Heart left ventricle (tissue), 16 donors: ENCODE data around the gene ATM. TPM values are rescaled to one million over a fixed set of nuclear protein-coding genes. Genes with fewer than 3 reads are reported as not detected.

Experiments used
- ATAC-seq, 4 donors: fragments of 200-7000 bp; cut with Tn5 transposase; one replicate each; pipeline ENCODE4 v1.9.1; 2020 to 2022; ENCODE audit warnings: moderate library complexity in 4 of 4, mild to moderate bottlenecking in 3 of 4, moderate number of reproducible peaks in 1 of 4
- DNase-seq, 5 donors: peaks; one replicate each; pipeline ENCODE4 v3.0.0-alpha.2; 2020
- H3K27ac ChIP-seq, 12 donors: fragments of 200-600 bp; sonication (generic) in 4 of 12; one replicate each; pipeline versions ENCODE4 v1.5.0 to v1.8.0; 2016 to 2022; ENCODE audit warnings: mild to moderate bottlenecking in 2 of 12
- H3K27me3 ChIP-seq, 9 donors: fragments of 200-600 bp; sonication (generic) in 2 of 9; one replicate each; pipeline versions ENCODE4 v1.5.1 to v1.8.0; 2016 to 2022; ENCODE audit warnings: mild to moderate bottlenecking in 3 of 9
- H3K36me3 ChIP-seq, 9 donors: fragments of 200-600 bp; sonication (generic) in 2 of 9; one replicate each; pipeline versions ENCODE4 v1.5.0 to v1.8.0; 2018 to 2022; ENCODE audit warnings: mild to moderate bottlenecking in 2 of 9
- H3K4me1 ChIP-seq, 12 donors: fragments of 200-600 bp; sonication (generic) in 4 of 12; one replicate each; pipeline versions ENCODE4 v1.5.0 to v1.8.0; 2016 to 2022; ENCODE audit warnings: mild to moderate bottlenecking in 3 of 12
- H3K4me3 ChIP-seq, 12 donors: fragments of 200-600 bp; sonication (generic) in 4 of 12; one replicate each; pipeline versions ENCODE4 v1.5.0 to v1.8.0; 2017 to 2022; ENCODE audit warnings: mild to moderate bottlenecking in 9 of 12, moderate library complexity in 4 of 12
- H3K9me3 ChIP-seq, 12 donors: fragments of 200-600 bp; sonication (generic) in 4 of 12; one replicate each; pipeline versions ENCODE4 v1.5.0 to v1.8.0; 2016 to 2022; ENCODE audit warnings: mild to moderate bottlenecking in 1 of 12
- POLR2A ChIP-seq, 2 donors: fragments of 450-650 bp; IDR thresholded peaks; one replicate each; pipeline ENCODE4 v1.6.1; 2017; ENCODE audit warnings: antibody characterized with exemption in 2 of 2, mild to moderate bottlenecking in 2 of 2, moderate library complexity in 2 of 2
- WGBS, 4 donors: extraction: QIAGEN DNeasy Blood & Tissue Kit in 2 of 4; methylation state at CpG; one replicate each; pipeline versions ENCODE4 v1.1.5 to v1.1.7; 2013 to 2018; 5-methylcytosine and 5-hydroxymethylcytosine counted together
- intact Hi-C, 10 donors: fragments of 100-400 bp; cut with DNase I; formaldehyde crosslinking; loops; one replicate each; pipeline versions ENCODE4 v1.11.1 to v1.14.2; 2022
- polyA plus RNA-seq, 2 donors: library from polyadenylated mRNA; stranded (reverse); fragments of 200-250 nt; gene quantifications; one replicate each; pipeline ENCODE4 v1.2.3, GENCODE V29; 2013
- total RNA-seq, 9 donors: library from RNA; depleted of rRNA in 2 of 9; stranded (reverse); fragments of >200 nt in 2 of 9; fragmentation: NEBNext Ultra II Directional in 3 of 9; extraction: Animal tissue kit (Norgen Biotek cat#: 25700) in 3 of 9; gene quantifications; one replicate each; pipeline versions ENCODE4 v1.1.0 to v1.2.4, GENCODE V29; 2016 to 2023
- TF ChIP-seq, protein P1 (sequence below), 12 donors: fragments of 200-600 bp; sonication (generic) in 4 of 12; IDR thresholded peaks; one replicate each; pipeline versions ENCODE4 v1.5.0 to v1.8.0; 2018 to 2022; ENCODE audit warnings: antibody characterized with exemption in 12 of 12, mild to moderate bottlenecking in 5 of 12
- donor health status: ischemic (EF 13 %, LVEDD 7.1; RV severe dilation, severe dysfunction).
- donor health status: healthy with polysubstance abuse.
- donor health status: DM: no; HTN: yes; CAD: no.
- donor health status: DM: no; HTN: no; CAD: no.
- donor health status: ischemic (EF 25% LVEDD 6.9; RV normal size, moderate dysfunction).
- donor health status: ischemic (EF 25% LVEDD 5.7; RV mildly dilated, moderate dysfunction).
- donor health status: healthy.
- donor health status: DM: yes; HTN: yes; CAD: no.
- donor health status: ischemic (EF 35%, LVEDD 5.7; RV mildly dilated, moderate dysfunction).
- donor health status: nonischemic (EF 11% LVEDD 7.7; RV severe dilation, severe dysfunction).
- donor health status: DM: yes; HTN: yes; CAD: no.
- donor health status: PGD.
- donor health status: ischemic (EF 29% LVEDD 5.4; RV normal size, mild dysfunction).
- donor health status: nonischemic (EF 23%, LVEDD 6.1; RV moderate dilation, normal function).

ATM gene
- total and polyA plus RNA-seq, 11 donors, result 14.0 to 50.8 (median 31.2) TPM

DNA sequence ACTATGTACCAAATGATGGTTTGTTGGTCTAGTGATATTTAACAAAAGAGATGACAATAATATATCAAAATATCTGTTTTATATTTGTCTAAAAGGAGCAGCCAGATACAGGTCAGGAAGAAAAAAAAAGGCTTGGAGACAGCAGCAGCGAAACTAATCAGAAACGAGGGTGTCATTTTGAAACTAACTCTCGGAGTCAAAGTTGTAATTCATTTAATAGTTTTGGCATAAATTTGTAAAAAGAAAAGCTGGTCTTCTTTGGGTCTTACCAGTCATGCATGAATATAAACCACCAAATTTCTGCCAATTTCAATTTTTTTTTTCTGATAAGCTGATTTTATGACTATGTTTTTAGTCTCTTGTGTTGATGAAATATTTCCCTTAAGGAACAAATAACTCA lies 26.0 kb upstream of the ATM start:
- peaks cover 0 to 56% (median 51%) of the 10 kb centered on the region in 9 donors for H3K36me3 ChIP-seq
- ATAC-seq (no peak), DNase-seq (no peak)
- no peaks in the 10 kb centered on the region for H3K27me3 ChIP-seq
- H3K4me3 ChIP-seq, result no peak overlapping the region
- TF ChIP-seq, protein P1, sequence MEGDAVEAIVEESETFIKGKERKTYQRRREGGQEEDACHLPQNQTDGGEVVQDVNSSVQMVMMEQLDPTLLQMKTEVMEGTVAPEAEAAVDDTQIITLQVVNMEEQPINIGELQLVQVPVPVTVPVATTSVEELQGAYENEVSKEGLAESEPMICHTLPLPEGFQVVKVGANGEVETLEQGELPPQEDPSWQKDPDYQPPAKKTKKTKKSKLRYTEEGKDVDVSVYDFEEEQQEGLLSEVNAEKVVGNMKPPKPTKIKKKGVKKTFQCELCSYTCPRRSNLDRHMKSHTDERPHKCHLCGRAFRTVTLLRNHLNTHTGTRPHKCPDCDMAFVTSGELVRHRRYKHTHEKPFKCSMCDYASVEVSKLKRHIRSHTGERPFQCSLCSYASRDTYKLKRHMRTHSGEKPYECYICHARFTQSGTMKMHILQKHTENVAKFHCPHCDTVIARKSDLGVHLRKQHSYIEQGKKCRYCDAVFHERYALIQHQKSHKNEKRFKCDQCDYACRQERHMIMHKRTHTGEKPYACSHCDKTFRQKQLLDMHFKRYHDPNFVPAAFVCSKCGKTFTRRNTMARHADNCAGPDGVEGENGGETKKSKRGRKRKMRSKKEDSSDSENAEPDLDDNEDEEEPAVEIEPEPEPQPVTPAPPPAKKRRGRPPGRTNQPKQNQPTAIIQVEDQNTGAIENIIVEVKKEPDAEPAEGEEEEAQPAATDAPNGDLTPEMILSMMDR (IDR thresholded peaks at IDR 0.05), result no peak
- no peak for TF ChIP-seq POLR2A (IDR thresholded peaks at IDR 0.05)
- 90 to 96% (median 95%) methylated on average over 3 of the region's 3 CpGs for WGBS, 4 donors
- intact Hi-C loops, result no loop called here
- H3K4me1 ChIP-seq, result peaks cover 0 to 23% (median 0%) of the 10 kb centered on the region in 12 donors
- H3K27ac ChIP-seq, result no peak overlapping the region
- no peaks in the 10 kb centered on the region for H3K9me3 ChIP-seq

DNA sequence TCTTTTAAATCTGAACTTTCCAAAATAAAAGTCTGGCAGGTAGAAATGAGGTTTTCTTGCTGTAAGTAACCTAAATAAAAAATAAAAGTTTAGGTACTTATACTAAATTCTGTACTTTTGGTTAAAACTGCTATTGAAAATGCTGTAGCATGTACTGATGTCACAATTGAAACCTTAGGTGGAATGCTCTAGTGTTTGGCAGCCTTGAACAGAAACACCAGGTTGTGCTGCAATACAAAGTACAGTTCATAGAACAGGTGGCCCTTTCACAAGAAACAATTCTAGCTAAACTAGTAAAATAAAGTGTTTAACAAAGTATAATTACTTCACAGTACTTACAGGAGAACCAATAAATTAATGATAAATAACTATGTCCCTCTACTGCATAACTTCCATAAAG lies 25.5 kb upstream of the ATM start:
- Histone ChIP-seq H3K9me3 (no peaks in the 10 kb centered on the region), H3K4me3 (no peak overlapping the region), H3K27me3 (no peaks in the 10 kb centered on the region), H3K4me1 (peaks cover 0 to 23% (median 0%) of the 10 kb centered on the region in 12 donors), H3K27ac (no peak overlapping the region), H3K36me3 (peaks cover 0 to 51% (median 47%) of the 10 kb centered on the region in 9 donors)
- no peak for ATAC-seq
- TF ChIP-seq, protein P1 (IDR thresholded peaks at IDR 0.05), result no peak
- no peak for TF ChIP-seq POLR2A (IDR thresholded peaks at IDR 0.05)
- DNase-seq, result no peak
- intact Hi-C loops, result no loop called here

DNA sequence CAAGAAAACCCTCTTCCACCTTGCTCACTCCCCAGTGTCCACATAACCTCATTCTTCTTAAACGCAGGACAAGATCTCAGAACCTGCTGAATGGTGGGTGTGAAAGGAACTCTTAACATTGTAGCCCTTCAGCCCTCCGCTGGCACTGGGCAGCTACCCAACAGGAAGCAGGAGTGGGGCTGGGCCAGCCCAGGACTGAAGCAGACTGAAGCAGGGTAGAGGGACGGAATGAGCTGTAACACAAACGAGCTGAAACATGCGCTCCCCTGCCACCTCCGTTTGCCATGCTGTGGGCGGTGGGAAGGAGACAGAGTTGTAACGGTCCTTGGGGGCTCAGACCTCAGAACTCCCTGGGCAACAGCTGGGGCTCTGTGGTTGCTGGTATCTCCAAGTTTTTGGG lies 24.0 kb upstream of the ATM start:
- intact Hi-C loops, result no loop called here
- no peak for TF ChIP-seq POLR2A (IDR thresholded peaks at IDR 0.05)
- TF ChIP-seq, protein P1 (IDR thresholded peaks at IDR 0.05), result no peak
- Histone ChIP-seq H3K27ac (no peak overlapping the region), H3K36me3 (peaks cover 0 to 45% (median 33%) of the 10 kb centered on the region in 9 donors), H3K9me3 (no peaks in the 10 kb centered on the region), H3K4me1 (peaks cover 0 to 30% (median 0%) of the 10 kb centered on the region in 12 donors), H3K4me3 (no peak overlapping the region), H3K27me3 (no peaks in the 10 kb centered on the region)
- peak in 3 of 4 donors; percentile 36 to 48 (median 48) for ATAC-seq
- no peak for DNase-seq
- 68 to 83% (median 80%) methylated on average over 8 of the region's 8 CpGs for WGBS, 4 donors

DNA sequence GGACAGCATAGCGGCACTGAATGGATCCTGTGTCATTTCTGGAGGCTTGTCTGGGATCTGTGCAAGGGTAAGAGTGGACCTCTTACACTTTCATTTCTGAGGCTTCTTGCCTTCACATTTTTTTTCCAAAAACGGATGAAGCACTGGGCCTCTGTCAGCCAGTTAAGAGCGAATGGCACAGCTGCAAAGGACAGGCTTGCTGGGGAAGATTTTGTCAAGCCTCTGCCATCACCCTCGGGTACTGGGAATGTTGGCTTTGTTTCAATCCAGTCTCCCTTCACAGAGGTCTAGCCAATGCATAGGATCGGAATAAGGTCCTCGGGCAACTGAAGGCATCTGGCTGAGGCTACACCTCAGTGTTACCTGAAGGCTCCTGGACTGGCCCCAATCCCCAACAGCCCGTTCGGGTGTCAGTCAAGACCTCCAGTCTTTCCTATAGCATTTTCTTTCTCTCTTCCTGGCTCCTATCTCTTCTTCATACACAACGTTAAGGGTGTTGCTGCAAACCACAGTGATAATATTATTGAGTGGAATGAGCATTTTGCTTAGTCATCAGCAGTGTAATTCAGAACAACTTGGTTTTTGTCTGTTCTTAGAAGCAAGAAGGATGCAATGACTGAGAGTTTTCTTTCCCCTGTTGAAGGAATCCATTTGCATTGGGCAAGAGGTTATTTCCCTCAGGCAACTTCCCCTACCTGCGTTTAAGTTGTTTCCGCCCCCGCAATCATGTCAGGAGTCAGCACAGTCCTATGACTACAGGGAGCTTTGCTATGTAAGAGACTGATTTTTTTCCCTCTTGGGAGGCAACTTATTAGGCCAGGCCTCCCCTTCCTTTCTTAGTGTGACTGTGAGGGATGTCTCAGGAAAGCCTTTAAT lies 23.2 kb upstream of the ATM start:
- intact Hi-C loops, result no loop called here
- ATAC-seq (peak in 2 of 4 donors; percentile 16 to 54), DNase-seq (no peak)
- H3K36me3 ChIP-seq, result peaks cover 0 to 45% (median 29%) of the 10 kb centered on the region in 9 donors
- H3K27me3 ChIP-seq, result no peaks in the 10 kb centered on the region
- no peak for TF ChIP-seq POLR2A (IDR thresholded peaks at IDR 0.05)
- TF ChIP-seq, protein P1 (IDR thresholded peaks at IDR 0.05), result no peak
- no peak overlapping the region for H3K4me3 ChIP-seq
- WGBS, 4 donors, result 78 to 83% (median 81%) methylated on average over 12 of the region's 12 CpGs
- peaks cover 0 to 30% (median 0%) of the 10 kb centered on the region in 12 donors for H3K4me1 ChIP-seq
- peak overlapping the region in 1 of 12 donors; percentile 3 for H3K27ac ChIP-seq
- H3K9me3 ChIP-seq, result peaks cover 0 to 7% (median 0%) of the 10 kb centered on the region in 12 donors
